ENCODE measurements around the gene CSNK2A2. TPM values are rescaled to one million over a fixed set of nuclear protein-coding genes. Genes with fewer than 3 reads are reported as not detected.

Gene CSNK2A2
- total RNA-seq, 1 donor from 2014 or later: 77.9 TPM

DNA sequence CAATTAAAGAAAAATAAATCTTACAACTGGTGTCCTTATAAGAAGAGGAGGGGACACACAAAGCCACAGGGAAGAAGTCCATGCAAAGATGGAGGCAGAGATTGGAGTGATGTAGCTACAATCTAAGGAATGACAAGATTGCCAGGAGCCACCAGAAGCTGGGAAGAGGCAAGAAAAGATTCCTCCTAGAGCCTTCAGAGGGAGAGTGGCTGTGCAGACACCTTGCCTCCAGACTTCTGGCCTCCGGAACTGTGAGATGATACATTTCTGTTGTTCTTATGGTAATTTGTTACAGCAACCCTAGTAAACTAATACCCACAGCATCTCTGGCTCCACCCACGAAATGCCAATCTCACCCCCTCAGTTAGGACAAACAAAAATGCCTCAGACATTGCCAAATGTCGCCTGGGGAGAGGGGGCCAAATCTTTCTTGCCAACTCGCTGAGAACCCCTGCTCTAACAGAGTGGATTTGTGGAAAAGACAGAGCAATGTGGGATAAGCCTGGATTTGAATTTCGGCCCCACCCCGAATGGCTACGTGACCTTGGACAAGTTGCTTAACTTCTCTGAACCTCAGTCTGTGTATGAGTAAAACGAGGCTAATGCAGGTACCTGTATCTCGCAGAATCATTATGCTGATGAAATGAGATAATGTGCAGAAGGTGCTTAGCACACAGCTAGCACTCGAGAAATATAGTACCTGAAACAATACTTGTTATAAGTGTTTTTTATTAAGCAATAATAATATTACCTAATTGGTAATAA lies 37.1 kb upstream of the CSNK2A2 start:
- DNase-seq (ENCODE audit: extremely low spot score, unreplicated experiment): no peak
- TF ChIP-seq, protein P1, sequence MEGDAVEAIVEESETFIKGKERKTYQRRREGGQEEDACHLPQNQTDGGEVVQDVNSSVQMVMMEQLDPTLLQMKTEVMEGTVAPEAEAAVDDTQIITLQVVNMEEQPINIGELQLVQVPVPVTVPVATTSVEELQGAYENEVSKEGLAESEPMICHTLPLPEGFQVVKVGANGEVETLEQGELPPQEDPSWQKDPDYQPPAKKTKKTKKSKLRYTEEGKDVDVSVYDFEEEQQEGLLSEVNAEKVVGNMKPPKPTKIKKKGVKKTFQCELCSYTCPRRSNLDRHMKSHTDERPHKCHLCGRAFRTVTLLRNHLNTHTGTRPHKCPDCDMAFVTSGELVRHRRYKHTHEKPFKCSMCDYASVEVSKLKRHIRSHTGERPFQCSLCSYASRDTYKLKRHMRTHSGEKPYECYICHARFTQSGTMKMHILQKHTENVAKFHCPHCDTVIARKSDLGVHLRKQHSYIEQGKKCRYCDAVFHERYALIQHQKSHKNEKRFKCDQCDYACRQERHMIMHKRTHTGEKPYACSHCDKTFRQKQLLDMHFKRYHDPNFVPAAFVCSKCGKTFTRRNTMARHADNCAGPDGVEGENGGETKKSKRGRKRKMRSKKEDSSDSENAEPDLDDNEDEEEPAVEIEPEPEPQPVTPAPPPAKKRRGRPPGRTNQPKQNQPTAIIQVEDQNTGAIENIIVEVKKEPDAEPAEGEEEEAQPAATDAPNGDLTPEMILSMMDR (IDR thresholded peaks at IDR 0.05): no peak
- Mint-ChIP-seq H3K27ac (ENCODE audit: unreplicated experiment) (no peak overlapping the region), H3K27me3 (ENCODE audit: unreplicated experiment) (peaks cover 60% of the 10 kb centered on the region), H3K4me1 (ENCODE audit: unreplicated experiment) (peaks cover 7% of the 10 kb centered on the region), H3K4me3 (ENCODE audit: unreplicated experiment) (no peak overlapping the region), H3K9me3 (ENCODE audit: unreplicated experiment) (no peaks in the 10 kb centered on the region), H3K36me3 (ENCODE audit: unreplicated experiment) (no peaks in the 10 kb centered on the region)

DNA sequence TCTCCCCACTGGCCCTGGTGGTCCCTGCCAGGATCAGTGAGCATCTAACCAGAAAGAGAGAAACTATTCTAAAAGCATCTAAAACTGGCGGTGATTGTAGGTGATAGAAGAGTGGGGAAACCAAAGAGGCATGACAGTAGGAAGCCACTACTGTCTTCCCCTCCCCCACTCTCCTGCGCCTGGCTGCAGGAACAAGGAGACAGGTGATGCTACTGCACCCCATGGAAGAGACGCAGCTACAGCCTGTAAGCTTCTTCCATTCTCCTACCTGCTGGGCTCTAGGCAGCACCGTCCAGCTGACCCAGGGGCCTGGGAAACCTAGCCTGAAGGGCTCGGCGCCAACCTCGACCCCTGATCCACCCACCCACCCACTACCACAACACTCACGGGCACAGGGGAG lies 32.4 kb upstream of the CSNK2A2 start:
- no peaks in the 10 kb centered on the region for H3K4me1 Mint-ChIP-seq (ENCODE audit: unreplicated experiment)
- peaks cover 51% of the 10 kb centered on the region for H3K27me3 Mint-ChIP-seq (ENCODE audit: unreplicated experiment)
- H3K4me3 Mint-ChIP-seq (ENCODE audit: unreplicated experiment): no peak overlapping the region
- no peaks in the 10 kb centered on the region for H3K36me3 Mint-ChIP-seq (ENCODE audit: unreplicated experiment)
- H3K9me3 Mint-ChIP-seq (ENCODE audit: unreplicated experiment): no peaks in the 10 kb centered on the region
- TF ChIP-seq, protein P1 (IDR thresholded peaks at IDR 0.05): no peak
- H3K27ac Mint-ChIP-seq (ENCODE audit: unreplicated experiment): no peak overlapping the region
- DNase-seq (ENCODE audit: extremely low spot score, unreplicated experiment): no peak

DNA sequence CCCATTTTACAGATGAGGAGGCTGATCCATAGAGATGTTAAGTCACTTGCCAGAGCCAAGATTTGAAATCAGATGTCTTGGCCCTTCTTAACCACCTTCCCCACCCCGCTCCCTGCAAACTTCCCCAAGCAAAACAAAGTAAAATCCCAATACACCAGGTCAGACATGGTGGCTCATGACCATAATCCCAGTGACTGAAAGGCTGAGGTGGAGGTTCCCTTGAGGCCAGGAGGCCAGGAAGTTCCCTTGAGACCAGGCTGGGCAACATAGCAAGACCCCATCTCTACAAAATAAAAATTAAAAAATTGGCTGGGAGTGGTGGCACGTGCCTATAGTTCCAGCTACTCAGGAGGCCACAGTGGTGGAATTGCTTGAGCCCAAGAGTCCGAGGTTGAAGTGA lies 28.9 kb upstream of the CSNK2A2 start:
- H3K4me1 Mint-ChIP-seq (ENCODE audit: unreplicated experiment): peaks cover 6% of the 10 kb centered on the region
- no peak for DNase-seq (ENCODE audit: extremely low spot score, unreplicated experiment)
- TF ChIP-seq, protein P1 (IDR thresholded peaks at IDR 0.05): no peak
- no peak overlapping the region for H3K27ac Mint-ChIP-seq (ENCODE audit: unreplicated experiment)
- no peak overlapping the region for H3K4me3 Mint-ChIP-seq (ENCODE audit: unreplicated experiment)
- peaks cover 37% of the 10 kb centered on the region for H3K27me3 Mint-ChIP-seq (ENCODE audit: unreplicated experiment)
- no peaks in the 10 kb centered on the region for H3K9me3 Mint-ChIP-seq (ENCODE audit: unreplicated experiment)
- no peaks in the 10 kb centered on the region for H3K36me3 Mint-ChIP-seq (ENCODE audit: unreplicated experiment)

DNA sequence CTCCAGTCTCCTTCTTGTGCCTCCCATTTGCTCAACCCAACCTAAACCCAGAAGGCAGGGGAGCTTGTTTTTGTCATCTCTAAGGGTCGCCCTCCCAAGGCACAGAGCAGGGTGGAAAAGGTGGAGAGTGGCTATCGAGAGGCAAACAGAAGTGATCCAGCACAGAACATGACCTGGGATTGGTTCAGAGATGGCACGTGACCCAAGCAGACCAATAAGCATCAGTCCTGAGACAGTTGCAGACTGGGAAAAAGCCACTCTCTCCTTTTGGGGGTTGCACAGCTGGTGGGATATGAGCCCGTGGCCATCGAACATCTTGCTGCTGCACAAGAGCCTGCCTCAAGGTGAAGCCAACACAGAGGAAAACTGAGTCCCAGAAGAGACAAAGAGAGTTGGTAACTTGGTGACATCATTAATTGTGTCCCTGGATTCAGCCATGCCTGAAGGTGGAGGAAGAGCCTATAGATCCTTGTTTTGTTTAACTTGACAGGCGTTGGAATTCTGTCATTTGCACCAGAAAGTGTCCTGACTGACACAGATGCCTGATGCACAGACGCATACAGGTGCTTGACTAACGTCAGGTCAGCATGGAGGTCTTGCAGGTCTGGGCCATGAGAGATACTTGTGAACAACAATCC lies 28.2 kb upstream of the CSNK2A2 start:
- H3K27me3 Mint-ChIP-seq (ENCODE audit: unreplicated experiment): peaks cover 34% of the 10 kb centered on the region
- H3K4me3 Mint-ChIP-seq (ENCODE audit: unreplicated experiment): no peak overlapping the region
- H3K9me3 Mint-ChIP-seq (ENCODE audit: unreplicated experiment): no peaks in the 10 kb centered on the region
- TF ChIP-seq, protein P1 (IDR thresholded peaks at IDR 0.05): no peak
- no peak overlapping the region for H3K27ac Mint-ChIP-seq (ENCODE audit: unreplicated experiment)
- DNase-seq (ENCODE audit: extremely low spot score, unreplicated experiment): no peak
- H3K36me3 Mint-ChIP-seq (ENCODE audit: unreplicated experiment): no peaks in the 10 kb centered on the region
- peaks cover 6% of the 10 kb centered on the region for H3K4me1 Mint-ChIP-seq (ENCODE audit: unreplicated experiment)

DNA sequence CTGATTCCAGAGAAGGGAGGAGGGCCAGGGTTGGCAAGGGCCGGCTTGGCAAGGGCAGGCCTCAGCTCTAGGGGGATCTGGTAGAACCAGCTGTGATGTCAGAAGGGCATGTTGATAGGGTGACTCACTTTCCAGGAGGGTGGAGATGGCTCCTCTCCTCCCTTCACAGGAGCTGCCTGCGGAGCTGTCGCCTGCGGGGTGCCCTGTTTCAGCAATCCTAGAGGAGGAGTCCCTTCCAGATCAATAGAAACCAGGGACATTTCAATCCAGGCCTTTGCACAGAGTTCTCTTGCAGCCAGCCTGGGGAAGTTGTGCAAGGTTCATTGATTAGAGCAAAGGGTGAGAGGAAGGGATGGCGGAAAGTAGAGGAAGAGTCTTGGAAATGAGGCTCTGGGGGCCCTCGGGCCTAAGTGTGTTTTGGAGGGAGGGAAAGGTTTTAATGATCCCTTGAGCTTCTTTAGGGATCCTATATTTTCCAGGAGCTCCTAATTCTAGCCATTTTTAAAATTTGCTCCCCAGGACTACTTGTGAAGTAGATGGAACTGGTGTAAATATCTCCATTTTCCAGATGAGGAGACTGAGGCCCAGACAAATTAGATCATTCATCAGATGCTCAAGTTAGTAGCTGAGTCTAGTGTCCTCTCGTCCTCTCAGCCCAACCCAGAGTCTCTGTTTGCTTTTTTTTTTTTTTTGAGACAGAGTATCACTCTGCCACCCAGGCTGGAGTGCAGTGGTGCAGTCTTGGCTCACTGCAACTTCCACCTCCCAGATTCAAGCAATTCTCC lies 24.8 kb upstream of the CSNK2A2 start:
- TF ChIP-seq, protein P1 (IDR thresholded peaks at IDR 0.05): no peak
- Mint-ChIP-seq H3K27me3 (ENCODE audit: unreplicated experiment) (peaks cover 43% of the 10 kb centered on the region), H3K4me1 (ENCODE audit: unreplicated experiment) (peaks cover 6% of the 10 kb centered on the region), H3K9me3 (ENCODE audit: unreplicated experiment) (peaks cover 4% of the 10 kb centered on the region), H3K4me3 (ENCODE audit: unreplicated experiment) (no peak overlapping the region), H3K36me3 (ENCODE audit: unreplicated experiment) (no peaks in the 10 kb centered on the region), H3K27ac (ENCODE audit: unreplicated experiment) (no peak overlapping the region)
- no peak for DNase-seq (ENCODE audit: extremely low spot score, unreplicated experiment)

Measured in osteocyte (in vitro differentiated cells).